ENCODE measurements around the gene NOL9. TPM values are rescaled to one million over a fixed set of nuclear protein-coding genes. Genes with fewer than 3 reads are reported as not detected.

NOL9 gene
- total and polyA plus RNA-seq, 5 experiments from 2014 or later = 10.4 to 93.0 (median 19.4) TPM

DNA sequence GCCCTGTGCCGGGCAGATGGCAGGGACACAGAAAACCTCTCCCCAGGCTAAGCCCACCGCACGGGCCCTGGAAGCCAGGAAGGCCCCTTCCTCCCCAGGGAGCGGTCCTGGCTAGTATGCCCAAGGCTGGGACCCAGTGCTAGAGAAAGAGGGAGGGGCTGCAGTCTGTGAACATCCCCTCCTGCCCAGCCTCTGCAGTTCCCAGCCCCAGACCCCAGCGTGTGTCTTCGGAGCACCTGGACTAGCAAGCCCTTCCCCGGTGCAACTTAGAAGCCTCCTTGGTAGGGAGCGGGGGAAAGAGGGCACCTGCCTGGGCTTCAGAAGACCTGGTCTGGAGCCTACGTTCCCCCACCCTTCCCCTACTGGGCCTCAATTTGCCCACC is 64.9 kb downstream of the NOL9 start:
- ATAC-seq (no peak), DNase-seq (no peak)
- Mint-ChIP-seq H3K27me3 (peaks cover 5 to 36% (median 21%) of the 10 kb centered on the region in 5 donors), H3K4me3 (peak overlapping the region in 2 of 10 donors; percentile 18 to 85), H3K4me1 (peaks cover 22 to 43% (median 29%) of the 10 kb centered on the region in 4 donors), H3K9me3 (no peaks in the 10 kb centered on the region), H3K27ac (no peak overlapping the region), H3K36me3 (peaks cover 0 to 3% (median 0%) of the 10 kb centered on the region in 3 donors)
- POLR2A ChIA-PET = interaction anchor here (1.4 to 6.2 kb wide), 6 partner anchors 10 to 65 kb away, joined by 3 to 43 read pairs (median 20); partner anchors contain the start of genes NOL9 and TAS1R1

DNA sequence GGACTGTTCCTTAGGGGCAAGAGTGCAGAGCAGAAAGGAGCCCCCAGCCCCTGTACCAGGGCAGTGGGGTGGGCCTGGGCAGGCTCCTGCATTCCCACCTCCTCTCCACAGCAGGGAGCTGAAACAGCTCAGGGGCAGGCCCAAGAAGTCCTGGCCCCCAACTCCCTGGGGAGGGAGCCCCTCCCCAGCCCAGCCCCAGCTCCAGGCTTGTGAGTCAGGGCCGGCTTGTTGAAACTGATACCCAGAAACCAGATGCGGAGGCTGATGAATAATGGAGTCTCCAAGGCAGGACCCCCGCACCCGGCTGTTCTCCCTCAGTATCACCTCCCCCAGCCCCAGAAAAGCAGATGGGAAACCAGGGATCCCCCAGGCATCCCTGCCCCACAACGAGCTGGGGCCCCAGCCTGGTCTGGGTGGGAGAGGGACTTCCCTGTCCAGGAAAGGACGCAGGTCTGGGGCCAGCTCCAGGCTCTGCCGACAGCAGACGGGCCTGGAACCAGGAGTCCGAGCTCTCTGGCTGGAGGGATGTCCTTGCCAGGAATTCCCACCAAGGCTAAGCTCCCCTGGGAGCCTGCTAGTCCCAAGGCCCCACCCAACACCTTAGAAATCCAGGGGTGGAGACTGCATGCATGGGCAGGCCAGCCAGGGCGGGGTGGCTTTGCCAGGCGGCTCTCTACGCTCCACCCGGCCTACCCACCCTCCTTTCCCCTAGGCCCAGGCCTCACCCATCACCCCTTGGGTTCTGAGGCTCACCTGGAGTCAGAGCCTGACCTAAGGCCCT is 65.5 kb downstream of the NOL9 start:
- POLR2A ChIA-PET = interaction anchor here (1.4 to 6.2 kb wide), 5 partner anchors 11 to 65 kb away, joined by 3 to 43 read pairs (median 11); partner anchors contain the start of genes NOL9 and TAS1R1
- Mint-ChIP-seq H3K4me3 (peak overlapping the region in 1 of 10 donors; percentile 18), H3K9me3 (no peaks in the 10 kb centered on the region), H3K4me1 (peaks cover 22 to 43% (median 29%) of the 10 kb centered on the region in 4 donors), H3K27ac (peak overlapping the region in 1 of 10 donors; percentile 72), H3K36me3 (peaks cover 0 to 3% (median 0%) of the 10 kb centered on the region in 3 donors), H3K27me3 (peaks cover 5 to 37% (median 21%) of the 10 kb centered on the region in 5 donors)
- ATAC-seq (no peak), DNase-seq (no peak)

DNA sequence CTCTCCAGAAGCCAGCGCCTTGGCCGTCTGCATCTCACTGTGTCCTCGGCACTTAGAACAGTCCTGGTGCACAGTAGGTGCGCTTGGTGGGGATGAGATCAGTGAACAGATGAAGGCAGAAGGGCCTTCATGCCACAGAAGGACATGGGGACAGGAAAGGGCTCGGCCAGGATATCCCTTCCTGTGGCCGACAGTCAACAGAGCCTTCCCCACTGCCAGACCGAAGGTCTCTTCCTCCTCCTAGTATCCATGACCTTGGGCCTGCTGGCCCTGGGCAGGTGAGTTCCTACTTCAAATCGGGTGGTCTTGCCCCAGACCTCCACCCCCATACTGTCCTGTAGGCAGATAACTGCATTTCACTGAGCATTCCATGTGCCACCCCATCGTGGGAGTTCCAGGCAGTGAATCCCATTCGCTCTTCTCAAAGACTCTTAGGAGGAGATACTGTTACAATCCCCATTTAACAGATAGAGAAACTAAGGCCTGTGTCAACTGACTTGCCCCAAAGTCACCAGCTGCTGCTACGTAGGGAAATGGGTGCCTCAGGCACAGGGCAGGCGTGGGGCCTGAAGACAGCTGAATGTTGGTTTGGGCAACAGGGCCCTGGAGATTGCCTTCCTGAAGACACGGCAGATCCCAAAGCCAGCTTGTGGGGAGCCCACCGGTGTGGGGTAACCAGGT is 66.4 kb downstream of the NOL9 start:
- Mint-ChIP-seq H3K36me3 (peaks cover 0 to 3% (median 0%) of the 10 kb centered on the region in 3 donors), H3K9me3 (no peaks in the 10 kb centered on the region), H3K4me1 (peaks cover 20 to 38% (median 24%) of the 10 kb centered on the region in 4 donors), H3K27me3 (peaks cover 5 to 37% (median 21%) of the 10 kb centered on the region in 5 donors), H3K4me3 (peak overlapping the region in 1 of 10 donors; percentile 22), H3K27ac (peak overlapping the region in 1 of 10 donors; percentile 72)
- POLR2A ChIA-PET = interaction anchor here (5.3 to 6.2 kb wide), 2 partner anchors 27 to 66 kb away, joined by 30 to 43 read pairs; partner anchors contain the start of genes NOL9 and TAS1R1
- no peak for ATAC-seq
- no peak for DNase-seq

DNA sequence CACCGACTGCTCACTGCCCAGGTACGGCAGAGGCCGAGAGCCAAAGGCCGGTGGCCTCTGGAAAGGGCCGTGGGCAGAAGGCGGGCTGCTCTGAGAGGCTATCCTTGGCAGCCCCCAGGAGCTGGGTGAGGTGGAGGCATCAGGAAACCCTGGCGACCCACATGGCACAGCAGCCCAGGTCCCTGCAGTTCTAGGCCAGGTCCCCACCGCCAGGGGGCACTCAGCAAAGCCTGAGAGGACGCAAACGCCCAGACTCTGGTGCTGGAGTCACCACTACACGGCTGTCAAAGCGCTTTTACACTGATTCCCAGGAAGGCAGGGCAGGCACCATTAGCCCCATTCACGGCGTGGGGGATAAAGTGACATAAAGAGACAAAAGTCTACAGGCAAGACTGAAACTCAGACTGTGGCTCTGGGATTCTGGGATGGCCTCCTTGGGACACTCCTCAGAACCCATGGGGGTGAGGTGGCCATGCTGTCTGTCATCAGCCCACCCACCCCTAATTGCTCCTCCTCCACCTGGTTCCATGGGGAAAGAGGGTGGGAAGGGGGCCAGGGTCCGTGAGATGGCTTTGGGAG is 67.8 kb downstream of the NOL9 start:
- peaks cover 0 to 3% (median 0%) of the 10 kb centered on the region in 3 donors for H3K36me3 Mint-ChIP-seq
- ATAC-seq (peak; percentile 74 to 76), DNase-seq (peak; percentile 67 to 92 (median 83))
- H3K9me3 Mint-ChIP-seq = no peaks in the 10 kb centered on the region
- peak overlapping the region in 2 of 10 donors; percentile 25 to 69 for H3K27ac Mint-ChIP-seq
- H3K4me3 Mint-ChIP-seq = peak overlapping the region in 6 of 10 donors; percentile 28 to 85 (median 61)
- peaks cover 13 to 25% (median 16%) of the 10 kb centered on the region in 4 donors for H3K4me1 Mint-ChIP-seq
- H3K27me3 Mint-ChIP-seq = peaks cover 7 to 37% (median 21%) of the 10 kb centered on the region in 5 donors
- POLR2A ChIA-PET = interaction anchor here (0.7 to 3.6 kb wide), 4 partner anchors 27 to 160 kb away, joined by 3 to 15 read pairs (median 6); partner anchors contain the start of genes NOL9, TAS1R1 and ZBTB48

DNA sequence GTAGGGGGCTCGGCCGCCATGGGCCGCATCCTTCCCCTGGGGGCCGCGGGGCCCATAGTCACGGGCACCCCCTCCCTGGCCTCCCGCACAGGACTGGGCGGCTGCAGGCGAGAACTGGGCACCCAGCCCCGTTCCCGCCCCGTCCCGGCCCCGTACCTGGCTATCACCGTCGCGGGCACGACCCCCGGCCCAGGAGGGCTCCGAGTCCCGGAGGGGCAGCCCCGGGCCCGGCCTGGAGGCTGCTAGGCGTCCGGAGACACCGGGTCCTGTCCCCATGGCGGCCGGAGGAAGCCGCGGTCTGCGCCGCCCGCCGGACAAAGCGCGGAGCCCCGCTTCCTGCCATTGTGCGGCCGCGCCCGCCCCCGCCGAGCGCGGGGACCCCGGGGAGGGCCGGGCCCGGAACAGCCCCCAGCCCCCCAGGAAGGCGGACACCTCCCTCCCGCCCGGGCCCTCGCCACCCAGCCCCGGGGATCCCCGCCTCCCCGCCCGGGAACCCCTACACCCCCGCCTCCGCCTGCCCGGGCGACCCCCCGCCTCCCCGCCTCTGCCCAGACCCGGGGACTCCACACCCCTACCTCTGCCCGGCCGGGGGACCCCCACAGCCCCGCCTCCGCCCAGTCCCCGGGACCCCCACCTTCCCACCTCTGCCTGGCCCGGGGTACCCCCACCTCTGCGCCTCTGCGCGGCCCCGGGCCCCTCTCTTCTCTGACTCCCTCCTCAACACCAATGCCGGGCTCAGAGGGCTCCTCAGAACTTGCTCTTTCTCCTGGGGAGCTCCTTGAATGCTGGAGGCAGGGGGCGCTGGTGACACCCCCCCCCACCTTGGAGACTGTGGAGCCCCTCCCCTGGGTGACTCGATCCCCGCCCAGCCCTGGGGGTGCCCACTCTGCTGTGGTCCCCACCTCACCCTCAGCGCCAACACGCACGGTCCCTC is 68.9 kb downstream of the NOL9 start:
- peaks cover 7 to 19% (median 11%) of the 10 kb centered on the region in 4 donors for H3K4me1 Mint-ChIP-seq
- H3K9me3 Mint-ChIP-seq = no peaks in the 10 kb centered on the region
- DNase-seq (no peak), ATAC-seq (no peak)
- peaks cover 7 to 37% (median 21%) of the 10 kb centered on the region in 5 donors for H3K27me3 Mint-ChIP-seq
- peaks cover 0 to 3% (median 0%) of the 10 kb centered on the region in 3 donors for H3K36me3 Mint-ChIP-seq
- POLR2A ChIA-PET = interaction anchor here (0.7 to 3.6 kb wide), 5 partner anchors 26 to 161 kb away, joined by 3 to 15 read pairs (median 4); partner anchors contain the start of genes NOL9, TAS1R1 and ZBTB48
- H3K27ac Mint-ChIP-seq = peak overlapping the region in 1 of 10 donors; percentile 53
- H3K4me3 Mint-ChIP-seq = peak overlapping the region in 1 of 10 donors; percentile 75

DNA sequence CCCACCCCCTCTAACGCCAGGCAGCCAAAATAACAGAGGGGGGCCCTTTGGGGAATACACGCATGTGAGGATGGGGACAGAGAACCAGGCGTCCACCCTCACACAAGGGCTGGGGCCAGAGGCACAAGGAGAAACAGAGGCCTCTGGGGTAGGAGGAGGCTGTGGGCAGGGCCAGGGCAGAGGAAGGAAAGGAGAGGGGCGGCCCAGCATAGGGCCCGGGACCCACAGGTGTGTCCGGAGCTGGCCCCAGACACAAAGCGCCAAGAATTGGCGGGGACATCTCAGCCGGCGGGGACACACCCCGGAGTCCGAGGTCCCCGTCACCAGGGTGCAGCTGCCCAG is 69.5 kb downstream of the NOL9 start:
- peaks cover 0 to 3% (median 0%) of the 10 kb centered on the region in 3 donors for H3K36me3 Mint-ChIP-seq
- peaks cover 7 to 37% (median 21%) of the 10 kb centered on the region in 5 donors for H3K27me3 Mint-ChIP-seq
- peaks cover 7 to 13% (median 9%) of the 10 kb centered on the region in 4 donors for H3K4me1 Mint-ChIP-seq
- no peaks in the 10 kb centered on the region for H3K9me3 Mint-ChIP-seq
- H3K4me3 Mint-ChIP-seq = peak overlapping the region in 3 of 10 donors; percentile 55 to 60 (median 59)
- peak overlapping the region in 2 of 10 donors; percentile 47 to 53 for H3K27ac Mint-ChIP-seq
- ATAC-seq (no peak), DNase-seq (no peak)
- POLR2A ChIA-PET = interaction anchor here (3.6 kb wide), 1 partner anchor 69 kb away, joined by 15 read pairs; the partner anchor contains the start of genes NOL9 and TAS1R1

DNA sequence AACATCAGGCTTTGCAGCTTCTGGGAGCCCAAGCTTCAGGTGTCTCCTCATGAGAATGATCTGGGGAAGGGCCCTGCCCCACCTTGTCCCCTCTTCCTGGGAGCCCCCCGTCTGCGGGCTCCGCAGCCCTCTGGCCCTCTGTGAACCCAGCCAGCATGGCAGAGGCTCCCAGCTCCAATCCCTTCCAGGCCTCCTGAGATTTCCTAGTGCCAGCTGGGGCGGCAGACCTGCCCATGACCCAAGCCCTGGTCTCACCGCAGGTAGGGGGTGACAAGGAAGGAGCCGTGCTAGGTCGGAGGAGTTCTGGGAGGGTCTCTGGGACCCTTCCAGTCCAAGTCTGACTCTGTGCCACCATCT is 70.6 kb downstream of the NOL9 start:
- Mint-ChIP-seq H3K4me1 (peaks cover 7 to 13% (median 9%) of the 10 kb centered on the region in 4 donors), H3K27me3 (peaks cover 7 to 37% (median 21%) of the 10 kb centered on the region in 5 donors), H3K27ac (peak overlapping the region in 1 of 10 donors; percentile 4), H3K4me3 (no peak overlapping the region), H3K9me3 (no peaks in the 10 kb centered on the region), H3K36me3 (peaks cover 0 to 3% (median 0%) of the 10 kb centered on the region in 3 donors)
- DNase-seq (no peak), ATAC-seq (no peak)
- POLR2A ChIA-PET = interaction anchor here (0.6 to 3.6 kb wide), 2 partner anchors 70 to 83 kb away, joined by 3 to 15 read pairs; partner anchors contain the start of genes NOL9 and TAS1R1

DNA sequence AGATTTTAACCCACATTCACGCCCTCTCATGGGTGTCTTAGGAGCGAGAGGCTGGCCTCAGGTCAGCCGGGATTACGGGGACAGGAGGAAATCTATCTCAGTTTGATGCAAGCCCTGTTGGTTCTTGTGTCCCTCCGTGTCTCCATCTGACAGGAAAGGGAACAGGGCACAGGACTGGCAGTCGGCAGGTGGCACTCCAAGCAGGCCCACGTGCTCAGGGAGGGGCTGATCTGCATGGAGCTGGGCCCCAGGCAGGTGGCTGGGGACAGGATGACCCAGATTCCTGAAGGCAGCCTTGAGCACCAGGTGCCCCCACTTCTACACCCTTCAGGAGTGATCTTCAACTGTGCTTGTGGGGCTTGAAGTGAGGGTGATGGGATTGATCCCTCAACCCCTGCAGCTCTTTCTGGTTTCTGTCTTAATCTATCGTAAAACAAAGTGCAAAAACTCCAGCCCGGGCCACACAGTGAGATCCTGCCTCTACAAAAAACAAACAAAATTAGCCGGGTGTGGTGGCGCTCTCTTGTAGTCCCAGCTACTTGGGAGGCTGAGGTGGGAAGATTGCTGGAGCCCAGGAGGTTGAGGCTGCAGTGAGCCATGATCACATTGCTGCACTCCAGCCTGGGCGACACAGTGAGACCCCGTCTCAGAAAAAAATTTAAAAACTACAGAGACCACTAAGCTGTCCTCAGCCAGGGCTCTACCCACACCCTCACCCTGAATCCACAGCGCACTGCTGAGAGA is 71.1 kb downstream of the NOL9 start:
- Mint-ChIP-seq H3K4me1 (peaks cover 7 to 13% (median 9%) of the 10 kb centered on the region in 4 donors), H3K27me3 (peaks cover 7 to 35% (median 21%) of the 10 kb centered on the region in 5 donors), H3K9me3 (no peaks in the 10 kb centered on the region), H3K36me3 (peaks cover 0 to 3% (median 0%) of the 10 kb centered on the region in 3 donors), H3K4me3 (no peak overlapping the region), H3K27ac (peak overlapping the region in 1 of 10 donors; percentile 40)
- POLR2A ChIA-PET = interaction anchor here (0.6 kb wide), 1 partner anchor 83 kb away, joined by 3 read pairs; no protein-coding TSS in a partner anchor
- no peak for ATAC-seq
- DNase-seq = no peak

DNA sequence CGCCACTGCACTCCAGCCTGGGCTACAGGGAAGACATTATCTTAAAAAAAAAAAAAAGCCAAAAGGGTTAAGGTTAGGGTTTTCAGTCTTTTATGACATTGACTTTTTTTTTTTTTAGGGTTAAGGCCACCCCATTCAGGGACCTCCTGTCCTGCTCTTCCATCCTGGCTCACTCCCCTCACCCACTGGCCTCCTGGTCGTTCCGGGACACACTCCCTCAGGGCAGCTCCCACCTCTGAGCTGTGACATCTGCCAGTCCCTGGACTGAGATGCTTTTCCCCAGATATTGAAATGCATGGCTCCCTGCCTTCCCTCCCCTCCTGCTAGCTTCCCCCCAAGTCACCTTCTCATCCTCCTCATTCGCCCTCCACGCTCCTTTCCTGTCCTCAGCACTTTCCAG is 72.5 kb downstream of the NOL9 start:
- ATAC-seq = no peak
- no peak overlapping the region for H3K4me3 Mint-ChIP-seq
- no peaks in the 10 kb centered on the region for H3K9me3 Mint-ChIP-seq
- POLR2A ChIA-PET = no interaction called here
- peaks cover 7 to 21% (median 14%) of the 10 kb centered on the region in 5 donors for H3K27me3 Mint-ChIP-seq
- peaks cover 7 to 12% (median 8%) of the 10 kb centered on the region in 4 donors for H3K4me1 Mint-ChIP-seq
- no peak overlapping the region for H3K27ac Mint-ChIP-seq
- peaks cover 0 to 3% (median 0%) of the 10 kb centered on the region in 3 donors for H3K36me3 Mint-ChIP-seq
- no peak for DNase-seq

DNA sequence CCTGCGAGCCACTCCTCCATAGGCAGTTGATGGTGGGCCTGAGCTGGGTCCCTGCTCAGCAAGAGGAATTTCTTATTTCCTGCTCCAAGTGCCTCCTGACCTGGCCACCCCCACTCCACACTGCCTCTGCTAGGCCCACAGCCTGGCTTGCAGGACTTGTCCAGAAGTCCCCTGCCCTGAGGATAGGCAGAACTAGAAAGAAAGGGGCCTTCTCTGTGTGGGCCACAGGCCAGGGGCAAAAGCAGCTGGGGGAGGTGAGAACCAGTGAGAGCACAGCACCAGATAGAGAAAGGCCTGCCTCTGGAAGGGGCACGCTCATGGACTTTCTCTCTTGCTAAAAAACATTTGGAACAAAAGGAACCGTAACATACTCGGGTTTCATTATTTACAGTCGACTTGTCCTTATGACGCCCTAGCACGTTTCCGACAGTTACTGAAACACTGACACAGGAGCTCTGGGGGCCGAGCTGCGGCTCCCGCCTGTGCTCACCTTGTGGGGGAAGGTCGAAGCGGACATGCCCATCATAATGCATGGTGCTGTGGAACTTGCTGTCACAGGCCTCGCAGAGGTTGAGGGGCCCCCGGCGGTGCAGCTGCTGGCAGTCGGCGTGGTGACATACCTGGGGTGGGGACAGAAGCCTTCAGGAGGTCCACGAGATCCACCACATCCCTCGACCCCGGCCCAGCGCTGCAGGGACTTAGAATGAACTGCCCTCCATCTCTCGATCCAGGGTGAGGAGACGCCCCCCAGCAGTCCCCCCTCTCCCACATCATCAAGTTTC is 77.1 kb downstream of the NOL9 start:
- H3K36me3 Mint-ChIP-seq = no peaks in the 10 kb centered on the region
- no peak for ATAC-seq

More for the DNA sequence above, 77.1 kb downstream of the NOL9 start:
- POLR2A ChIA-PET = no interaction called here
- no peak for DNase-seq
- Mint-ChIP-seq H3K9me3 (no peaks in the 10 kb centered on the region), H3K4me1 (peaks cover 2 to 10% (median 5%) of the 10 kb centered on the region in 4 donors), H3K27ac (peak overlapping the region in 1 of 10 donors; percentile 12), H3K27me3 (peaks cover 0 to 3% (median under 1%) of the 10 kb centered on the region in 5 donors), H3K4me3 (no peak overlapping the region)
